Gastrocnemius medialis (tissue), 4 donors: Measurements from ENCODE around the gene MGRN1. TPM values are rescaled to one million over a fixed set of nuclear protein-coding genes. Genes with fewer than 3 reads are reported as not detected.
"Not testable (repeated sequence)": the region's sequence is repeated elsewhere in the genome, so short reads cannot be mapped to it uniquely, and the experiment has no call there.

Experiments
- ATAC-seq, 2 donors: fragments of 150-250 bp; one replicate each; pipeline ENCODE4 v1.9.1; 2016
- DNase-seq, 2 donors: peaks; one replicate each; pipeline ENCODE4 v3.0.0-alpha.2; 2019
- H3K27ac ChIP-seq, 4 donors: fragments of 200-600 bp; sonication (generic); 1 replicate in 1 of 4; 2 replicates in 3 of 4; pipeline ENCODE4 v1.5.1; 2016 to 2018; ENCODE audit warnings: mild to moderate bottlenecking in 2 of 4, moderate library complexity in 1 of 4
- H3K27me3 ChIP-seq, 3 donors: fragments of 200-600 bp; sonication (generic) in 2 of 3; 1 replicate in 1 of 3; 2 replicates in 2 of 3; pipeline versions ENCODE4 v1.5.1 to v1.6.0; 2016 to 2019; ENCODE audit warnings: mild to moderate bottlenecking in 1 of 3, moderate library complexity in 1 of 3
- H3K36me3 ChIP-seq, 2 donors: fragments of 200-600 bp; sonication (generic) in 1 of 2; one replicate each; pipeline ENCODE4 v1.5.1; 2017 to 2018
- H3K4me1 ChIP-seq, 2 donors: fragments of 200-600 bp; sonication (generic) in 1 of 2; one replicate each; pipeline ENCODE4 v1.5.1; 2016 to 2017; ENCODE audit warnings: mild to moderate bottlenecking in 2 of 2
- H3K4me3 ChIP-seq, 4 donors: fragments of 200-600 bp; sonication (generic) in 3 of 4; 1 replicate in 1 of 4; 2 replicates in 3 of 4; pipeline ENCODE4 v1.5.1; 2016 to 2019; ENCODE audit warnings: mild to moderate bottlenecking in 2 of 4
- H3K9me3 ChIP-seq, 3 donors: fragments of 200-600 bp; sonication (generic) in 2 of 3; 1 replicate in 1 of 3; 2 replicates in 2 of 3; pipeline ENCODE4 v1.5.1; 2016 to 2019
- POLR2A ChIP-seq, 2 donors: fragments of 450-650 bp; IDR thresholded peaks; one replicate each; pipeline ENCODE4 v1.6.1; 2017; ENCODE audit warnings: antibody characterized with exemption in 2 of 2, mild to moderate bottlenecking in 2 of 2, moderate library complexity in 2 of 2
- in situ Hi-C, 4 donors: fragments of 200-750 bp; cut with MboI; loops; one replicate each; pipeline versions ENCODE4 v1.15.0 to v1.8.0; 2017; ENCODE audit warnings: low sequenced_read_pairs in 4 of 4
- intact Hi-C: fragments of 100-400 bp; cut with DNase I; formaldehyde crosslinking; loops from one replicate; pipeline ENCODE4 v1.15.1; 2023; ENCODE audit warnings: low total_unique reads
- microRNA-seq, 2 donors: library from miRNA; unstranded; fragments of <30 nt; microRNA quantifications; one replicate each; pipeline ENCODE4, GENCODE V29; 2016; ENCODE audit warnings: borderline replicate concordance in 2 of 2
- total RNA-seq, 4 donors: library from RNA; depleted of rRNA; stranded (reverse); fragments of >200 nt; gene quantifications; one replicate each; pipeline versions ENCODE4 v1.1.0 to v1.2.3, GENCODE V29; 2016
- TF ChIP-seq, protein P1 (sequence below), 5 experiments: fragments of 450-650 bp in 3 of 5; fragments of 200-600 bp in 2 of 5; sonication (generic) in 2 of 5; IDR thresholded peaks in 4 of 5; conservative IDR thresholded peaks in 1 of 5; 1 replicate in 4 of 5; 2 replicates in 1 of 5; pipeline ENCODE4 v1.5.1; 2016 to 2019; ENCODE audit warnings: antibody characterized with exemption in 5 of 5, mild to moderate bottlenecking in 3 of 5, moderate library complexity in 3 of 5

Gene MGRN1
- total RNA-seq, 4 donors from 2014 or later = 33.8 to 62.9 (median 55.0) TPM

- no peak for ATAC-seq
- in situ Hi-C loops (no loop called here), intact Hi-C loops (no loop called here)
- DNase-seq = no peak
- no peak for TF ChIP-seq POLR2A (IDR thresholded peaks at IDR 0.05)
- TF ChIP-seq, protein P1, sequence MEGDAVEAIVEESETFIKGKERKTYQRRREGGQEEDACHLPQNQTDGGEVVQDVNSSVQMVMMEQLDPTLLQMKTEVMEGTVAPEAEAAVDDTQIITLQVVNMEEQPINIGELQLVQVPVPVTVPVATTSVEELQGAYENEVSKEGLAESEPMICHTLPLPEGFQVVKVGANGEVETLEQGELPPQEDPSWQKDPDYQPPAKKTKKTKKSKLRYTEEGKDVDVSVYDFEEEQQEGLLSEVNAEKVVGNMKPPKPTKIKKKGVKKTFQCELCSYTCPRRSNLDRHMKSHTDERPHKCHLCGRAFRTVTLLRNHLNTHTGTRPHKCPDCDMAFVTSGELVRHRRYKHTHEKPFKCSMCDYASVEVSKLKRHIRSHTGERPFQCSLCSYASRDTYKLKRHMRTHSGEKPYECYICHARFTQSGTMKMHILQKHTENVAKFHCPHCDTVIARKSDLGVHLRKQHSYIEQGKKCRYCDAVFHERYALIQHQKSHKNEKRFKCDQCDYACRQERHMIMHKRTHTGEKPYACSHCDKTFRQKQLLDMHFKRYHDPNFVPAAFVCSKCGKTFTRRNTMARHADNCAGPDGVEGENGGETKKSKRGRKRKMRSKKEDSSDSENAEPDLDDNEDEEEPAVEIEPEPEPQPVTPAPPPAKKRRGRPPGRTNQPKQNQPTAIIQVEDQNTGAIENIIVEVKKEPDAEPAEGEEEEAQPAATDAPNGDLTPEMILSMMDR (IDR thresholded peaks at IDR 0.05 in 4 of 5, conservative IDR thresholded peaks at IDR 0.05 in 1 of 5) = no peak
- peaks cover 13 to 16% of the 10 kb centered on the region in 2 donors for H3K4me1 ChIP-seq
- no peak overlapping the region for H3K4me3 ChIP-seq
- no peaks in the 10 kb centered on the region for H3K36me3 ChIP-seq
- H3K27me3 ChIP-seq = no peaks in the 10 kb centered on the region
- no peaks in the 10 kb centered on the region for H3K9me3 ChIP-seq
- no peak overlapping the region for H3K27ac ChIP-seq
Measured at GRCh38 chr16:4737545-4737944, 112.9 kb downstream of the MGRN1 start.

GRCh38 chr16:4738370-4738769 lies 113.7 kb downstream of the MGRN1 start:
- H3K4me3 ChIP-seq, DNase-seq, H3K36me3 ChIP-seq, H3K27ac ChIP-seq, in situ Hi-C loops, ATAC-seq, intact Hi-C loops, H3K27me3 ChIP-seq, H3K9me3 ChIP-seq: not testable (repeated sequence)
- peaks cover 7 to 11% of the 10 kb centered on the region in 2 donors for H3K4me1 ChIP-seq

Small RNA genes lying within 50 kb of the gene (microRNA-seq; reads per million reads assigned to microRNA genes)
- gene MIR6769A = 0 reads per million in 2 donors

Other genes starting within 250 kb of the MGRN1 start
- 10 to 100 TPM in 1 of 4 donors, 1 to 10 TPM in 3; 5.7 to 15.3 (median 7.2) TPM for gene CORO7, start 208.2 kb upstream of the MGRN1 start, total RNA-seq
- gene DNAJA3, start 199.0 kb upstream of the MGRN1 start, total RNA-seq = 100 to 1,000 TPM in 2 of 4 donors, 10 to 100 TPM in 2; 94.8 to 114 (median 103) TPM
- 10 to 100 TPM in 1 of 4 donors, 1 to 10 TPM in 3; 2.7 to 11.0 (median 9.1) TPM for gene NMRAL1, start 150.2 kb upstream of the MGRN1 start, total RNA-seq
- gene HMOX2, start 148.4 kb upstream of the MGRN1 start, total RNA-seq = 10 to 100 TPM; 21.7 to 30.0 (median 28.4) TPM
- gene CDIP1, start 86.1 kb upstream of the MGRN1 start, total RNA-seq = 10 to 100 TPM; 23.8 to 34.2 (median 25.4) TPM
- under 1 TPM in 2 of 4 donors, not detected in 2; 0.15 to 0.59 TPM for gene C16orf96, start 68.5 kb upstream of the MGRN1 start, total RNA-seq
- gene UBALD1, start 9.9 kb upstream of the MGRN1 start, total RNA-seq = 10 to 100 TPM; 13.5 to 19.0 (median 15.4) TPM
- 10 to 100 TPM in 1 of 4 donors, 1 to 10 TPM in 3; 7.4 to 10.2 (median 8.8) TPM for gene NUDT16L1, start 68.7 kb downstream of the MGRN1 start, total RNA-seq
- 10 to 100 TPM in 1 of 4 donors, 1 to 10 TPM in 3; 6.7 to 16.6 (median 9.0) TPM for gene ANKS3, start 109.4 kb downstream of the MGRN1 start, total RNA-seq
- 1 to 10 TPM in 2 of 4 donors, under 1 TPM in 2; 0.44 to 1.2 (median 0.91) TPM for gene DNAAF8, start 109.7 kb downstream of the MGRN1 start, total RNA-seq
- 1 to 10 TPM; 6.3 to 7.3 (median 6.9) TPM for gene ZNF500, start 142.3 kb downstream of the MGRN1 start, total RNA-seq
- gene SEPTIN12, start 163.5 kb downstream of the MGRN1 start, total RNA-seq = not detected
- not detected for gene SMIM22, start 170.5 kb downstream of the MGRN1 start, total RNA-seq
- 10 to 100 TPM; 11.6 to 31.1 (median 26.0) TPM for gene ROGDI, start 177.8 kb downstream of the MGRN1 start, total RNA-seq
- gene GLYR1, start 222.5 kb downstream of the MGRN1 start, total RNA-seq = 10 to 100 TPM; 39.4 to 56.7 (median 53.0) TPM
- 10 to 100 TPM; 25.3 to 33.4 (median 28.2) TPM for gene UBN1, start 222.7 kb downstream of the MGRN1 start, total RNA-seq